Astrocyte (in vitro differentiated cells and primary cell): Measurements from ENCODE around the gene ZGPAT.

Source experiments
- CTCF ChIP-seq: IDR thresholded peaks from 2 replicates; pipeline ENCODE4 v1.5.1; 2011; ENCODE audit warnings: low read depth, mild to moderate bottlenecking, inconsistent platforms, low read length, moderate library complexity; ENCODE audit not compliant: insufficient read depth
- EZH2 ChIP-seq: IDR thresholded peaks from 2 replicates; pipeline ENCODE4 v1.6.1; 2012; ENCODE audit warnings: mild to moderate bottlenecking, low read length, inconsistent platforms; ENCODE audit not compliant: insufficient read depth

DNA sequence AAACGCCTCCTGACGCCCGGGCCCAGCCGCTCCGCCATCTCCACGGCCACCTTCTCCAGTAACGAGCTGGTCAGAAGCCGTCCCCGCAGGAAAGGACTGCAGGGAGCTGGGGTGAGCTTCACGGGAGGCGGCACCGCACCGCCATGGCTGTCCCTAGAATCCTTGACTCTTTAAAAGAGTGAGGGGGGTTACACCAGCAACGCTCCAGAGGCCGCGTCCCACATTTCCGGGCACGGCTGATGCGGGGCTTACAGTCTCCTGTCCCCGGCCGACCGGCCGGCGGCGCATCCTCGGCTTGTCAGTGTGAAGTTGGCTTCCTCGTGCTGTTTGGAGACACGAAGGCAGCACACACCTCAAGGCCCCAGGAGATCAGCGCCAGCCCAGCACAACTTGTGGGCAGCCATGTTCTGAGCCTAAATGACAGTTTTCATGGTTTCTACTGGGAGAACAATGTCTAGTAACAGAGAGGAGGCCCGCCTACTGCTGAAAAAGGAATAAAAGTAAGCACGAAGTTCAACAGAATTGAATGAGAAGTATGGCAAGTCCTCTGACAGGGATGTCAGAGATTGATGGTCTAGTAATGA is 62.1 kb downstream of the ZGPAT start:
- TF ChIP-seq CTCF: no peak
- no peak for TF ChIP-seq EZH2
